HEK293 (cell line): Measurements from ENCODE around the gene RCN2.

Experiments
- KLF10 ChIP-seq: fragments of 450-650 bp; IDR thresholded peaks from 2 replicates; pipeline ENCODE4 v1.5.1; 2018; ENCODE audit warnings: missing biosample characterization, mild to moderate bottlenecking, missing genetic modification characterization
- SETDB1 ChIP-seq: IDR thresholded peaks from one replicate; pipeline ENCODE4 v1.6.1; 2017; ENCODE audit warnings: mild to moderate bottlenecking, low read length, moderate library complexity, mixed read lengths; ENCODE audit not compliant: insufficient read length
- TCF7L2 ChIP-seq: IDR thresholded peaks from 2 replicates; pipeline ENCODE4 v1.6.1; 2011; ENCODE audit warnings: low read depth, mild to moderate bottlenecking, inconsistent platforms, low read length, moderate library complexity, borderline replicate concordance
- YY1 ChIP-seq: fragments of 450-650 bp; formaldehyde crosslinking; IDR thresholded peaks from 2 replicates; pipeline ENCODE4 v1.5.1; 2018; ENCODE audit warnings: missing biosample characterization, missing genetic modification characterization
- ZNF174 ChIP-seq: fragments of 450-650 bp; formaldehyde crosslinking; IDR thresholded peaks from 2 replicates; pipeline ENCODE4 v1.5.0; 2017; ENCODE audit warnings: missing biosample characterization, mild to moderate bottlenecking, missing genetic modification characterization
- ZNF239 ChIP-seq: fragments of 450-650 bp; formaldehyde crosslinking; IDR thresholded peaks from 2 replicates; pipeline ENCODE4 v1.5.1; 2016; ENCODE audit warnings: missing biosample characterization, missing genetic modification characterization
- ZNF350 ChIP-seq: fragments of 450-650 bp; formaldehyde crosslinking; IDR thresholded peaks from 2 replicates; pipeline ENCODE4 v1.5.0; 2017; ENCODE audit warnings: missing biosample characterization, mild to moderate bottlenecking, missing genetic modification characterization
- ZNF521 ChIP-seq: fragments of 450-650 bp; formaldehyde crosslinking; IDR thresholded peaks from 2 replicates; pipeline ENCODE4 v1.5.1; 2017; ENCODE audit warnings: missing biosample characterization, mild to moderate bottlenecking, missing genetic modification characterization
- ZNF549 ChIP-seq: fragments of 450-650 bp; IDR thresholded peaks from 2 replicates; pipeline ENCODE4 v1.5.1; 2018; ENCODE audit warnings: missing biosample characterization, missing genetic modification characterization, mild to moderate bottlenecking, inconsistent platforms, moderate library complexity
- TF ChIP-seq, protein P1 (sequence below): fragments of 450-650 bp; formaldehyde crosslinking; IDR thresholded peaks from 2 replicates; pipeline ENCODE4 v1.5.1; 2016; ENCODE audit warnings: missing biosample characterization, missing genetic modification characterization
- TF ChIP-seq, protein P2 (sequence below): fragments of 450-650 bp; formaldehyde crosslinking; IDR thresholded peaks from 2 replicates; pipeline ENCODE4 v1.5.1; 2016; ENCODE audit warnings: missing biosample characterization, missing genetic modification characterization

DNA sequence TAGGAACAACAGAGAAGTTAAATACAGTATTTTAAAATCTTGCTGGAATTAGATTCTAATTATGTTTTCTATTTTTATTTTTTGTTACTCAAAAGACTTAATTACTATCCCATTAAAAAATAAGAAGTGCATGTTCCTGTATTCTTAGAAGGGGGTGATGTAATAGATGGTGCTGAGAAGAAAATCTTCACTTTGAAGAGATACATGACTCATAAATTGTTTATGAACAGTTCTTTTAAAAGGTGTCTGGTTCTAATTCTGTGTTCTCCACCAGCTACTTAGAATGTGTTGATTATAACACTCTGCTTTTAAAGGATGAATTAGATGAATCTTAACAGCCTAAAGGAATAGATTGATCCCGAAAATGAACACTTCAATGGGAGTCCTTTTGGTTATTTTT is 8.2 kb downstream of the RCN2 start:
- TF ChIP-seq, protein P1, sequence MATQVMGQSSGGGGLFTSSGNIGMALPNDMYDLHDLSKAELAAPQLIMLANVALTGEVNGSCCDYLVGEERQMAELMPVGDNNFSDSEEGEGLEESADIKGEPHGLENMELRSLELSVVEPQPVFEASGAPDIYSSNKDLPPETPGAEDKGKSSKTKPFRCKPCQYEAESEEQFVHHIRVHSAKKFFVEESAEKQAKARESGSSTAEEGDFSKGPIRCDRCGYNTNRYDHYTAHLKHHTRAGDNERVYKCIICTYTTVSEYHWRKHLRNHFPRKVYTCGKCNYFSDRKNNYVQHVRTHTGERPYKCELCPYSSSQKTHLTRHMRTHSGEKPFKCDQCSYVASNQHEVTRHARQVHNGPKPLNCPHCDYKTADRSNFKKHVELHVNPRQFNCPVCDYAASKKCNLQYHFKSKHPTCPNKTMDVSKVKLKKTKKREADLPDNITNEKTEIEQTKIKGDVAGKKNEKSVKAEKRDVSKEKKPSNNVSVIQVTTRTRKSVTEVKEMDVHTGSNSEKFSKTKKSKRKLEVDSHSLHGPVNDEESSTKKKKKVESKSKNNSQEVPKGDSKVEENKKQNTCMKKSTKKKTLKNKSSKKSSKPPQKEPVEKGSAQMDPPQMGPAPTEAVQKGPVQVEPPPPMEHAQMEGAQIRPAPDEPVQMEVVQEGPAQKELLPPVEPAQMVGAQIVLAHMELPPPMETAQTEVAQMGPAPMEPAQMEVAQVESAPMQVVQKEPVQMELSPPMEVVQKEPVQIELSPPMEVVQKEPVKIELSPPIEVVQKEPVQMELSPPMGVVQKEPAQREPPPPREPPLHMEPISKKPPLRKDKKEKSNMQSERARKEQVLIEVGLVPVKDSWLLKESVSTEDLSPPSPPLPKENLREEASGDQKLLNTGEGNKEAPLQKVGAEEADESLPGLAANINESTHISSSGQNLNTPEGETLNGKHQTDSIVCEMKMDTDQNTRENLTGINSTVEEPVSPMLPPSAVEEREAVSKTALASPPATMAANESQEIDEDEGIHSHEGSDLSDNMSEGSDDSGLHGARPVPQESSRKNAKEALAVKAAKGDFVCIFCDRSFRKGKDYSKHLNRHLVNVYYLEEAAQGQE (tag by site-specific recombination): no peak
- TF ChIP-seq ZNF174 (tag by site-specific recombination) (no peak), SETDB1 (no peak), TCF7L2 (no peak), KLF10 (no peak), ZNF239 (tag by site-specific recombination) (no peak), ZNF549 (tag by site-specific recombination) (no peak), ZNF350 (tag by site-specific recombination) (no peak), YY1 (no peak), ZNF521 (no peak)
- TF ChIP-seq, protein P2, sequence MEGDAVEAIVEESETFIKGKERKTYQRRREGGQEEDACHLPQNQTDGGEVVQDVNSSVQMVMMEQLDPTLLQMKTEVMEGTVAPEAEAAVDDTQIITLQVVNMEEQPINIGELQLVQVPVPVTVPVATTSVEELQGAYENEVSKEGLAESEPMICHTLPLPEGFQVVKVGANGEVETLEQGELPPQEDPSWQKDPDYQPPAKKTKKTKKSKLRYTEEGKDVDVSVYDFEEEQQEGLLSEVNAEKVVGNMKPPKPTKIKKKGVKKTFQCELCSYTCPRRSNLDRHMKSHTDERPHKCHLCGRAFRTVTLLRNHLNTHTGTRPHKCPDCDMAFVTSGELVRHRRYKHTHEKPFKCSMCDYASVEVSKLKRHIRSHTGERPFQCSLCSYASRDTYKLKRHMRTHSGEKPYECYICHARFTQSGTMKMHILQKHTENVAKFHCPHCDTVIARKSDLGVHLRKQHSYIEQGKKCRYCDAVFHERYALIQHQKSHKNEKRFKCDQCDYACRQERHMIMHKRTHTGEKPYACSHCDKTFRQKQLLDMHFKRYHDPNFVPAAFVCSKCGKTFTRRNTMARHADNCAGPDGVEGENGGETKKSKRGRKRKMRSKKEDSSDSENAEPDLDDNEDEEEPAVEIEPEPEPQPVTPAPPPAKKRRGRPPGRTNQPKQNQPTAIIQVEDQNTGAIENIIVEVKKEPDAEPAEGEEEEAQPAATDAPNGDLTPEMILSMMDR (tag by site-specific recombination): no peak
